Measurements from ENCODE around the gene PDK3.

- TF ChIP-seq, protein P1, sequence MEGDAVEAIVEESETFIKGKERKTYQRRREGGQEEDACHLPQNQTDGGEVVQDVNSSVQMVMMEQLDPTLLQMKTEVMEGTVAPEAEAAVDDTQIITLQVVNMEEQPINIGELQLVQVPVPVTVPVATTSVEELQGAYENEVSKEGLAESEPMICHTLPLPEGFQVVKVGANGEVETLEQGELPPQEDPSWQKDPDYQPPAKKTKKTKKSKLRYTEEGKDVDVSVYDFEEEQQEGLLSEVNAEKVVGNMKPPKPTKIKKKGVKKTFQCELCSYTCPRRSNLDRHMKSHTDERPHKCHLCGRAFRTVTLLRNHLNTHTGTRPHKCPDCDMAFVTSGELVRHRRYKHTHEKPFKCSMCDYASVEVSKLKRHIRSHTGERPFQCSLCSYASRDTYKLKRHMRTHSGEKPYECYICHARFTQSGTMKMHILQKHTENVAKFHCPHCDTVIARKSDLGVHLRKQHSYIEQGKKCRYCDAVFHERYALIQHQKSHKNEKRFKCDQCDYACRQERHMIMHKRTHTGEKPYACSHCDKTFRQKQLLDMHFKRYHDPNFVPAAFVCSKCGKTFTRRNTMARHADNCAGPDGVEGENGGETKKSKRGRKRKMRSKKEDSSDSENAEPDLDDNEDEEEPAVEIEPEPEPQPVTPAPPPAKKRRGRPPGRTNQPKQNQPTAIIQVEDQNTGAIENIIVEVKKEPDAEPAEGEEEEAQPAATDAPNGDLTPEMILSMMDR (IDR thresholded peaks at IDR 0.05) = no peak
- no peak for TF ChIP-seq POLR2A (IDR thresholded peaks at IDR 0.05)
Observed at GRCh38 chrX:24528605-24529004, 63.5 kb downstream of the PDK3 start.

Data from suprapubic skin (tissue), 3 donors.